ENCODE measurements around the gene ZNF76.

- TF ChIP-seq POLR2AphosphoS5 (IDR thresholded peaks at IDR 0.05; ENCODE audit: borderline replicate concordance, low read depth, low read length), result no peak
- TF ChIP-seq EZH2 (IDR thresholded peaks at IDR 0.05), result no peak
- no peak for TF ChIP-seq FOXP2 (optimal IDR thresholded peaks at IDR 0.05; ENCODE audit: control extremely low read depth, extremely low read length, insufficient read depth)
Measured at GRCh38 chr6:35297601-35298481, 38.3 kb downstream of the ZNF76 start, which contains the start of gene DEF6.
